IPS-18a (cell line): ENCODE results near the gene KCNH2.

Source experiments
- H3K27ac ChIP-seq: one replicate; pipeline ENCODE4 v1.5.1; 2013; ENCODE audit warnings: low read length
- H3K27me3 ChIP-seq: one replicate; pipeline ENCODE4 v1.6.1; 2013; ENCODE audit warnings: mild to moderate bottlenecking, low read length; ENCODE audit not compliant: control insufficient read depth, insufficient read depth
- H3K36me3 ChIP-seq: one replicate; pipeline ENCODE4 v1.6.1; 2013; ENCODE audit warnings: low read depth, low read length; ENCODE audit not compliant: control insufficient read depth
- H3K4me1 ChIP-seq: one replicate; pipeline ENCODE4 v1.6.1; 2013; ENCODE audit warnings: low read depth, low read length; ENCODE audit not compliant: control insufficient read depth
- H3K4me3 ChIP-seq: one replicate; pipeline ENCODE4 v1.5.1; 2013; ENCODE audit warnings: low read length
- H3K9ac ChIP-seq: one replicate; pipeline ENCODE4 v1.6.1; 2013; ENCODE audit warnings: mild to moderate bottlenecking, low read length, moderate library complexity
- H3K9me3 ChIP-seq: one replicate; pipeline ENCODE4 v1.6.1; 2013; ENCODE audit warnings: low read depth, low read length; ENCODE audit not compliant: control insufficient read depth

Gene KCNH2

DNA sequence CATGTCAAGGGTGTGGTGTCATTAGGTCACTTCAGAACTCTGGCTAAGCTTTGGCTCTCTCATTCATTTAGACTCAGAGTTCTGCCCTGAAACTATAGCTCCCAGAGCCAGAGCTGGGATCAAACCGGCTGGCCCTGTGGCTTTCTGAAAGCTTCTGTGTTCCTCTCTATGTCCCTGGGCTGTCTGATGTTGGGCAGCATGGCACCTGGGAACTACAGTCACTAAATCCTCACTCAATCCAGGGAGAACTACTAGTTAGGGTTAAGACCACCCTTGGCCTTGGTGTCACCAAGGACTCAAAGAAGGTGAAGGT is 32.9 kb upstream of the KCNH2 start:
- peaks cover 11% of the 10 kb centered on the region for H3K4me1 ChIP-seq
- no peak overlapping the region for H3K27ac ChIP-seq
- H3K9ac ChIP-seq, result no peak overlapping the region
- H3K9me3 ChIP-seq, result no peaks in the 10 kb centered on the region
- no peak overlapping the region for H3K4me3 ChIP-seq
- peaks cover 11% of the 10 kb centered on the region for H3K27me3 ChIP-seq
- H3K36me3 ChIP-seq, result no peaks in the 10 kb centered on the region

DNA sequence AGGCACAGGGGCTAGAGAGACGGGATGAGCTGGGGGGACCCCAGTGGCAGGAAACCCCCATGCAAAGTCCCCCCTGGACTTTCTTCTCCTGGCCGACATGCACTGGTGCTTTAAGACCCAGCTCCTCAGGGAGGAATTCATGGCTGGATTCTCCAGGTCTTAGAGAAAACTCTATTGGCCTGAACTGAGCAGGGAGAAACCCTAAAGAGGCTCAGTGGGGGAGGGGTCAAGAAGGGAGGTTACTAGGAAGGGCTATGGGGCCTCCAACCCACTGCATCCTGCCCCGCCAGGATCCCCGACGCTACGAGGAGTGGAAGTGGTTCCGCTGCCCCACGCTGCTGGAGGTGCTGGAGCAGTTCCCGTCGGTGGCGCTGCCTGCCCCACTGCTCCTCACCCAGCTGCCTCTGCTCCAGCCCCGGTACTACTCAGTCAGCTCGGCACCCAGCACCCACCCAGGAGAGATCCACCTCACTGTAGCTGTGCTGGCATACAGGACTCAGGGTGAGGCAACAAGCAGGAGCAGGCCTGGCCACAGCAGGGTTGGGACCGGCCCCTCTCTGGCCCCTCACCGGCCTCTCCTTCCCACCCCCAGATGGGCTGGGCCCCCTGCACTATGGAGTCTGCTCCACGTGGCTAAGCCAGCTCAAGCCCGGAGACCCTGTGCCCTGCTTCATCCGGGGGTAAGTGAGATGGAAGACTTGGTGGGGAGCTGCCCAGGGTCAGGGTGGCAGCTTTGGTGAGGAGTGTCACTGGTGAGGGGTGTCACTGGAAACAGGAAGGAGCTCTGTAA is 32.4 kb upstream of the KCNH2 start:
- Histone ChIP-seq H3K4me3 (peak overlapping the region; percentile 37), H3K27ac (no peak overlapping the region), H3K9me3 (no peaks in the 10 kb centered on the region), H3K4me1 (peaks cover 11% of the 10 kb centered on the region), H3K27me3 (peaks cover 11% of the 10 kb centered on the region), H3K9ac (no peak overlapping the region), H3K36me3 (no peaks in the 10 kb centered on the region)

DNA sequence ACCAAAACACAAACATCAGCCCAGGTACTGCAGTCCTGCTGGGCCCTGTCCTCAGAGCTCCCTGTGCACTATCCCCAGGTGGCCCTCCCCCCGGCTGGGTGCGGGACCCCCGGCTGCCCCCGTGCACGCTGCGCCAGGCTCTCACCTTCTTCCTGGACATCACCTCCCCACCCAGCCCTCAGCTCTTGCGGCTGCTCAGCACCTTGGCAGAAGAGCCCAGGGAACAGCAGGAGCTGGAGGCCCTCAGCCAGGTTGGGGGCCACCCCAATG is 31.9 kb upstream of the KCNH2 start:
- Histone ChIP-seq H3K4me3 (no peak overlapping the region), H3K27ac (no peak overlapping the region), H3K4me1 (peaks cover 11% of the 10 kb centered on the region), H3K9me3 (no peaks in the 10 kb centered on the region), H3K9ac (no peak overlapping the region), H3K36me3 (no peaks in the 10 kb centered on the region), H3K27me3 (peaks cover 11% of the 10 kb centered on the region)

- Histone ChIP-seq H3K4me3 (no peak overlapping the region), H3K27ac (no peak overlapping the region), H3K9me3 (no peaks in the 10 kb centered on the region), H3K36me3 (no peaks in the 10 kb centered on the region), H3K4me1 (peaks cover 11% of the 10 kb centered on the region), H3K9ac (no peak overlapping the region), H3K27me3 (peaks cover 11% of the 10 kb centered on the region)
These were observed 31.4 kb upstream of the KCNH2 start for GRCh38 chr7:151009327-151010036.

DNA sequence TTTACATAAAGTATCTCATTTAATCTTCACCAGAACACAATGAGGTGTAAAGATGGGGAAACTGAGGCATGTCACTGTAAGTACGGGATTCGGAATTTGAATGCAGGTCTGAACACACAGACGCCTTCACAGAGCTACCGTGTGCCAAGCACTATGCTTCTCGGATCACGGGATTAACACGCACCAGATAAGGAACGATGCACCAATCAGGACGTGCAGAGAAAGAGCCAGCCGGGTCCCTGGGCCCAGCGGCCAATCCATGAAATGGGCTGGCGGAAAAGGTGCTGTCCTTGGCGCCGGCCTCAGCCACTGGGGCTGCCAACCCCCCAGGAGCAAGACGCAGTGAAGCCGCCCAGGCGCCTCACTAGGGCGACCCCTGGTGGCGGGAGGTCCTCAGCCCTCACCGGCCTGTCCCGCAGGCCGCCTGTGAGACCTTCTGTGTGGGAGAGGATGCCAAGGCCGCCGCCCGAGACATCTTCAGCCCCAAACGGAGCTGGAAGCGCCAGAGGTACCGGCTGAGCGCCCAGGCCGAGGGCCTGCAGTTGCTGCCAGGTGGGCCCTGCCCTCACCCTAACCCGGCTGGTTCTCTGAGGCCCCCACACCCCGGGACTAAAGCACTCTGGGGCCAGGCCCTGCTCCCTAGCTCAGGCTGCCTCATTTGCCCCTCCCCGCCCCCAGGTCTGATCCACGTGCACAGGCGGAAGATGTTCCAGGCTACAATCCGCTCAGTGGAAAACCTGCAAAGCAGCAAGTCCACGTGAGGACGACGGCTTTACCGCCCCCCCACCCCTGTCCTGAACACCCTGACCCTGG is 30.6 kb upstream of the KCNH2 start:
- no peak overlapping the region for H3K9ac ChIP-seq
- H3K4me3 ChIP-seq, result no peak overlapping the region

GRCh38 chr7:151008143-151008510 is 30.0 kb upstream of the KCNH2 start:
- Histone ChIP-seq H3K27ac (no peak overlapping the region), H3K9me3 (no peaks in the 10 kb centered on the region), H3K9ac (no peak overlapping the region), H3K36me3 (no peaks in the 10 kb centered on the region), H3K27me3 (peaks cover 8% of the 10 kb centered on the region), H3K4me3 (no peak overlapping the region), H3K4me1 (peaks cover 11% of the 10 kb centered on the region)

More for the DNA sequence above, 30.6 kb upstream of the KCNH2 start:
- Histone ChIP-seq H3K27ac (no peak overlapping the region), H3K9me3 (no peaks in the 10 kb centered on the region), H3K4me1 (peaks cover 11% of the 10 kb centered on the region), H3K27me3 (peaks cover 11% of the 10 kb centered on the region), H3K36me3 (no peaks in the 10 kb centered on the region)

DNA sequence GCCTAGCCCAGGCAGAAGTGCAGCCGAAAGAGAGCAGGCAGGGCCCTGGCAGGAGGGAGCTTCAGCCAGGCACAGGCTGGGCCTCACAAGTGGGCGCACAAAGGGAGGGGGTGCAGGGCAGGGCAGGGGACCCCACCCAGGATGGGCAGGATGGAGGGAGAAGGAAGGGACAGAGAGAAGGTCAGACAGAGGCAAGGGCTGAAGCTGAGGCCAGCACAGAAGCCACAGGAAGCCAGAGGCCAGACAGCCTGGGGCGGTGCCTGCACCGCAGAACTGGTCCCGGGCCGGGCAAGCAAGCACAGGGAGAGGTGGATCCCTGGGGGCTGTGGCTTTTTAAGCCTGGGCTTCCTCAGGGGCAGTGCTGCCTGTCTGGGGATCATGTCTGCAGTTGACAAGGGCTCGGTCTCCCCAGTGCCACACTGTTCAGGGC is 29.4 kb upstream of the KCNH2 start:
- no peak overlapping the region for H3K9ac ChIP-seq
- no peak overlapping the region for H3K27ac ChIP-seq
- peaks cover 5% of the 10 kb centered on the region for H3K27me3 ChIP-seq
- H3K9me3 ChIP-seq, result no peaks in the 10 kb centered on the region
- peaks cover 11% of the 10 kb centered on the region for H3K4me1 ChIP-seq
- H3K4me3 ChIP-seq, result no peak overlapping the region
- no peaks in the 10 kb centered on the region for H3K36me3 ChIP-seq

GRCh38 chr7:151006590-151007300 is 28.6 kb upstream of the KCNH2 start:
- no peak overlapping the region for H3K9ac ChIP-seq
- peaks cover 11% of the 10 kb centered on the region for H3K4me1 ChIP-seq
- H3K27ac ChIP-seq, result no peak overlapping the region
- H3K4me3 ChIP-seq, result no peak overlapping the region
- no peaks in the 10 kb centered on the region for H3K9me3 ChIP-seq
- no peaks in the 10 kb centered on the region for H3K27me3 ChIP-seq
- no peaks in the 10 kb centered on the region for H3K36me3 ChIP-seq

- Histone ChIP-seq H3K4me3 (no peak overlapping the region), H3K36me3 (no peaks in the 10 kb centered on the region), H3K9ac (no peak overlapping the region), H3K4me1 (peaks cover 7% of the 10 kb centered on the region), H3K27ac (no peak overlapping the region), H3K9me3 (no peaks in the 10 kb centered on the region), H3K27me3 (no peaks in the 10 kb centered on the region)
These were observed 27.4 kb upstream of the KCNH2 start for GRCh38 chr7:151005566-151005965.

DNA sequence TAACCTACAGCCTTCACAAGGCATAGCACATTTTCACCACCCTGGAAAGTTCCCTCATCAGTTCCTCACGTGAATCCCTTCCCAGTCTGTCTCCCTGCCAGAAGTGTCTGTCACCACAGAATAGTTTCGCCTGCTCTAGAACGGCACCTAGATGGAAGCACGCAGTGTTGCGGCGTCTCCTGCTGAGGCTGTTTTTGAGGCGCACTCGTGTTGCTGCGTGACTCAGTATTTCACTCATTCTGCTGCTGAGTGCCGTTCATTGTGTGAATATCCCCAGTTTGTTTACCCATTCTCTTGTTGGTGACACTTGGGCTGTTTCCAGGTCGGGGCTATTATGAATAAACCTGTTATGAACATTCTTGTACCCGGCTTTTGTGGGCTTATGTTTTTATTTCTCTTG is 25.5 kb upstream of the KCNH2 start:
- H3K27ac ChIP-seq, result no peak overlapping the region
- H3K4me3 ChIP-seq, result no peak overlapping the region
- H3K36me3 ChIP-seq, result no peaks in the 10 kb centered on the region
- no peak overlapping the region for H3K9ac ChIP-seq
- no peaks in the 10 kb centered on the region for H3K4me1 ChIP-seq
- H3K9me3 ChIP-seq, result no peaks in the 10 kb centered on the region
- H3K27me3 ChIP-seq, result no peaks in the 10 kb centered on the region

DNA sequence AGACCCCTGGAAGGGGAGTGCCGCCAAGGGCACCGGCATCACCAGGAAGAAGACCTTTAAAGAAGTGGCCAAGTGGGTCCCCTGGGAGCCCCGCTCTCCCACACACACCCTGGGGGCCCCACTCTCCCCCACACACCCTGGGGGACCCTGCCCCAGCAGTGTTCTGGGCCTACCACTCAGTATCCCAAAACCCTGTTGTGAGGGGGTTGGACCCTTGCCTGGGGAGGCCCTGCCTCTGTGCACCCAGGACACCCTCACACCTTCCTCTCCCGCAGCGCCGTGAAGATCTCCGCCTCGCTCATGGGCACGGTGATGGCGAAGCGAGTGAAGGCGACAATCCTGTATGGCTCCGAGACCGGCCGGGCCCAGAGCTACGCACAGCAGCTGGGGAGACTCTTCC is 23.4 kb upstream of the KCNH2 start:
- Histone ChIP-seq H3K27me3 (no peaks in the 10 kb centered on the region), H3K36me3 (no peaks in the 10 kb centered on the region), H3K4me3 (no peak overlapping the region), H3K4me1 (no peaks in the 10 kb centered on the region), H3K9me3 (no peaks in the 10 kb centered on the region), H3K27ac (no peak overlapping the region), H3K9ac (no peak overlapping the region)
